ENCODE results near the gene SETD2. TPM values are rescaled to one million over a fixed set of nuclear protein-coding genes. Genes with fewer than 3 reads are reported as not detected.

Gene SETD2
- total RNA-seq, 1 experiment from 2014 or later: 38.0 TPM

DNA sequence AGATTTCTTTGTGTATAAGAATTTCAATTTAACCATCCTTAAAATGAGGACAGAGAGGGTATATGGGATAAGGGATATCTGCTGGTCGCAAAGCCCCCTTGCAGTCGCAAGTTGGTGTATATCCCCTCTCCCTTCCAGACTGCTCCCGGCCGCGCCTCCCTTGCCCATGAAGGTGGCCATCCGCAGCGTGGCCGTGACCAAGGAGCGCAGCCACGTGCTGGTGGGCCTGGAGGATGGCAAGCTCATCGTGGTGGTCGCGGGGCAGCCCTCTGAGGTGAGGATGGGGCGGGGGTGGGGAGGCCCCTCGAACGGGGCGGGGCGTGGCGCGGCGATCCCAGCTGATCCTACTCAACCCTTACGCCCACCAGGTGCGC lies 155.1 kb downstream of the SETD2 start:
- Mint-ChIP-seq H3K27ac (ENCODE audit: low read depth, unreplicated experiment) (no peak overlapping the region), H3K4me3 (ENCODE audit: unreplicated experiment) (no peak overlapping the region), H3K9me3 (ENCODE audit: unreplicated experiment) (no peaks in the 10 kb centered on the region), H3K4me1 (ENCODE audit: insufficient read depth, unreplicated experiment) (no peaks in the 10 kb centered on the region), H3K27me3 (ENCODE audit: insufficient read depth, unreplicated experiment) (no peaks in the 10 kb centered on the region), H3K36me3 (ENCODE audit: insufficient read depth, unreplicated experiment) (peaks cover 31% of the 10 kb centered on the region)
- DNase-seq (ENCODE audit: unreplicated experiment): no peak
- ChIA-PET POLR2A (no interaction called here), CTCF (interaction anchor here (1.1 to 1.4 kb wide), 2 partner anchors 10 to 11 kb away, joined by 3 read pairs; no protein-coding TSS in a partner anchor)
- BruUV-seq (replicated peaks): no TSS peak
- TF ChIP-seq, protein P1, sequence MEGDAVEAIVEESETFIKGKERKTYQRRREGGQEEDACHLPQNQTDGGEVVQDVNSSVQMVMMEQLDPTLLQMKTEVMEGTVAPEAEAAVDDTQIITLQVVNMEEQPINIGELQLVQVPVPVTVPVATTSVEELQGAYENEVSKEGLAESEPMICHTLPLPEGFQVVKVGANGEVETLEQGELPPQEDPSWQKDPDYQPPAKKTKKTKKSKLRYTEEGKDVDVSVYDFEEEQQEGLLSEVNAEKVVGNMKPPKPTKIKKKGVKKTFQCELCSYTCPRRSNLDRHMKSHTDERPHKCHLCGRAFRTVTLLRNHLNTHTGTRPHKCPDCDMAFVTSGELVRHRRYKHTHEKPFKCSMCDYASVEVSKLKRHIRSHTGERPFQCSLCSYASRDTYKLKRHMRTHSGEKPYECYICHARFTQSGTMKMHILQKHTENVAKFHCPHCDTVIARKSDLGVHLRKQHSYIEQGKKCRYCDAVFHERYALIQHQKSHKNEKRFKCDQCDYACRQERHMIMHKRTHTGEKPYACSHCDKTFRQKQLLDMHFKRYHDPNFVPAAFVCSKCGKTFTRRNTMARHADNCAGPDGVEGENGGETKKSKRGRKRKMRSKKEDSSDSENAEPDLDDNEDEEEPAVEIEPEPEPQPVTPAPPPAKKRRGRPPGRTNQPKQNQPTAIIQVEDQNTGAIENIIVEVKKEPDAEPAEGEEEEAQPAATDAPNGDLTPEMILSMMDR (IDR thresholded peaks at IDR 0.05; ENCODE audit: unreplicated experiment): no peak
- intact Hi-C loops (cut with micrococcal nuclease): no loop called here

DNA sequence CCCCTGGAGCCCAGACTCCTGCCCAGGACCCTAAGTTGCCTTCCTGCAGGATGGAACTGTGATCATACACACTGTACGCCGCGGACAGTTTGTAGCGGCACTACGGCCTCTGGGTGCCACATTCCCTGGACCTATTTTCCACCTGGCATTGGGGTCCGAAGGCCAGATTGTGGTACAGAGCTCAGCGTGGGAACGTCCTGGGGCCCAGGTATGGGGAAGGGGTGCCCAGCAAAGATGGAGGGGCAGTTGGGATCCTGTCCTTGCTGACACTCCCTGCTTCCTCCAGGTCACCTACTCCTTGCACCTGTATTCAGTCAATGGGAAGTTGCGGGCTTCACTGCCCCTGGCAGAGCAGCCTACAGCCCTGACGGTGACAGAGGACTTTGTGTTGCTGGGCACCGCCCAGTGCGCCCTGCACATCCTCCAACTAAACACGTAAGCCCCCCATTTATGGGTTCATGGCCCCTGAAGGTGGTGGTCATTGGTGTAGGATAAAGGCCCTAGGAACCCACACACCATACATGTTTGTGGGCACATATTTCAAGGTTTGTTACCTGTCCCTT lies 155.6 kb downstream of the SETD2 start:
- intact Hi-C loops (cut with micrococcal nuclease): no loop called here
- H3K27ac Mint-ChIP-seq (ENCODE audit: low read depth, unreplicated experiment): no peak overlapping the region

DNA sequence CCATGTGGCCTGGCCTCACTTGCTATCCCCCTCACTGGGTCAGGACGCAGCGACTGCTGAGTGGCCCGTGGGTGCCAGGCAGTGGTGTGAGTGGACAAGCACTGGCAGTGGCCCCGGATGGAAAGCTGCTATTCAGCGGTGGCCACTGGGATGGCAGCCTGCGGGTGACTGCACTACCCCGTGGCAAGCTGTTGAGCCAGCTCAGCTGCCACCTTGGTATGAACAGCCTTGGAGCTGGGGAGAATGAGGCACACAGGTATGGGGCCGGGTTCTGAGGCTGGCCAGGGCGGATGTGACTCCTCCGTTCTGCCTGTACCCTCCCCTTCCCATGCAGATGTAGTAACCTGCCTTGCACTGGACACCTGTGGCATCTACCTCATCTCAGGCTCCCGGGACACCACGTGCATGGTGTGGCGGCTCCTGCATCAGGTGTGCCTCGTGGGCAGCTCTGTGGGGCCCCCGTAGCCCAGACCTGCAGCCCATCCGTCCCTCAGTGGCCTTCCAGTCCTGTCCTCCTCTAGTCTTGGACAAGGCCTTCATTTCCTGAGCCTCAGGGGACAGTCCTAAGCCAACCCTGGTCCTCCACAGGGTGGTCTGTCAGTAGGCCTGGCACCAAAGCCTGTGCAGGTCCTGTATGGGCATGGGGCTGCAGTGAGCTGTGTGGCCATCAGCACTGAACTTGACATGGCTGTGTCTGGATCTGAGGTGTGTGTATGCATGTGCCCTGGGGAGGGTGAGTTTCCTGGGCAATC lies 156.3 kb downstream of the SETD2 start:
- intact Hi-C loops (cut with micrococcal nuclease): no loop called here
- BruUV-seq (replicated peaks): no TSS peak
- peaks cover 27% of the 10 kb centered on the region for H3K36me3 Mint-ChIP-seq (ENCODE audit: insufficient read depth, unreplicated experiment)
- no peak for DNase-seq (ENCODE audit: unreplicated experiment)
- no peaks in the 10 kb centered on the region for H3K9me3 Mint-ChIP-seq (ENCODE audit: unreplicated experiment)
- ChIA-PET CTCF (interaction anchor here (1.4 kb wide), 1 partner anchor 9 kb away, joined by 3 read pairs; no protein-coding TSS in a partner anchor), POLR2A (no interaction called here)
- H3K27me3 Mint-ChIP-seq (ENCODE audit: insufficient read depth, unreplicated experiment): no peaks in the 10 kb centered on the region
- TF ChIP-seq, protein P1 (IDR thresholded peaks at IDR 0.05; ENCODE audit: unreplicated experiment): no peak
- no peak overlapping the region for H3K4me3 Mint-ChIP-seq (ENCODE audit: unreplicated experiment)
- no peak overlapping the region for H3K27ac Mint-ChIP-seq (ENCODE audit: low read depth, unreplicated experiment)
- H3K4me1 Mint-ChIP-seq (ENCODE audit: insufficient read depth, unreplicated experiment): no peaks in the 10 kb centered on the region

More for the DNA sequence above, 155.6 kb downstream of the SETD2 start:
- CTCF ChIA-PET: interaction anchor here (1.4 kb wide), 1 partner anchor 10 kb away, joined by 3 read pairs; no protein-coding TSS in a partner anchor
- Mint-ChIP-seq H3K4me1 (ENCODE audit: insufficient read depth, unreplicated experiment) (no peaks in the 10 kb centered on the region), H3K36me3 (ENCODE audit: insufficient read depth, unreplicated experiment) (peaks cover 31% of the 10 kb centered on the region), H3K4me3 (ENCODE audit: unreplicated experiment) (no peak overlapping the region), H3K27me3 (ENCODE audit: insufficient read depth, unreplicated experiment) (no peaks in the 10 kb centered on the region), H3K9me3 (ENCODE audit: unreplicated experiment) (no peaks in the 10 kb centered on the region)
- DNase-seq (ENCODE audit: unreplicated experiment): no peak
- TF ChIP-seq, protein P1 (IDR thresholded peaks at IDR 0.05; ENCODE audit: unreplicated experiment): no peak
- POLR2A ChIA-PET: no interaction called here
- no TSS peak for BruUV-seq (replicated peaks)

DNA sequence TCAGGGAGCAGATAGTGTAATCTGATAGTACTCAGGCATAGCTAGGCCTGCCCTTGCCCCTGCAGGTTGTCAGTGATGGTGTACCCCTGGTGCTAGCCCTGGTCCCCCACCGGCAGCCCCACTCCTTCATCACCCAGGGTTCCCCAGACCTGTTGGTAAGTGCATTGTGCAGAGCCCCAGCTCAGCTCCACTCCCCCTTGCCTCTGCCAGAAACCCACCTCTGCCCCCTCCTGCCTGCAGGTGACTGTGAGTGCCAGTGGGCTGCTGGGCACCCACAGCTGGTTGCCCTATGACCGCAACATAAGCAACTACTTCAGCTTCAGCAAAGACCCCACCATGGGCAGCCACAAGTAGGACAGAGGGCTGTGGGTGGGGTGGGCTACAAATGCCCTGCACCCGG lies 156.9 kb downstream of the SETD2 start:
- H3K36me3 Mint-ChIP-seq (ENCODE audit: insufficient read depth, unreplicated experiment): peaks cover 27% of the 10 kb centered on the region
- H3K27me3 Mint-ChIP-seq (ENCODE audit: insufficient read depth, unreplicated experiment): no peaks in the 10 kb centered on the region
- CTCF ChIA-PET: interaction anchor here (0.7 to 0.9 kb wide), 2 partner anchors 9 to 1174 kb away, joined by 3 to 4 read pairs; no protein-coding TSS in a partner anchor
- TF ChIP-seq, protein P1 (IDR thresholded peaks at IDR 0.05; ENCODE audit: unreplicated experiment): no peak
- POLR2A ChIA-PET: interaction anchor here (0.5 to 0.9 kb wide), 2 partner anchors 22 to 33 kb away, joined by 4 to 5 read pairs; no protein-coding TSS in a partner anchor
- intact Hi-C loops (cut with micrococcal nuclease): no loop called here
- no peak for DNase-seq (ENCODE audit: unreplicated experiment)
- no peak overlapping the region for H3K27ac Mint-ChIP-seq (ENCODE audit: low read depth, unreplicated experiment)
- BruUV-seq (replicated peaks): no TSS peak
- H3K4me1 Mint-ChIP-seq (ENCODE audit: insufficient read depth, unreplicated experiment): no peaks in the 10 kb centered on the region
- no peak overlapping the region for H3K4me3 Mint-ChIP-seq (ENCODE audit: unreplicated experiment)
- H3K9me3 Mint-ChIP-seq (ENCODE audit: unreplicated experiment): no peaks in the 10 kb centered on the region
